Activated T-helper 1 cell treated with anti-CD3 and anti-CD28 coated beads, Interleukin-12 subunit alpha, Interleukin-12 subunit beta, Interleukin-2, Interleukin-4 antibody, amounts not matched to agents 30 ng/mL and 10 ng/mL and 1 ng/mL, durations not matched to agents 14 hours and 24 hours and 36 hours (primary cell): ENCODE results near the gene TEX51. TPM values are rescaled to one million over a fixed set of nuclear protein-coding genes. Genes with fewer than 3 reads are reported as not detected.

Experiments
- DNase-seq: peaks from one replicate; pipeline ENCODE4 v3.0.0; 2021; ENCODE audit warnings: low spot score
- H3K27ac Mint-ChIP-seq: one replicate; pipeline ENCODE4 v1.8.0; 2021; ENCODE audit warnings: mild to moderate bottlenecking, mixed read lengths
- H3K27me3 Mint-ChIP-seq: one replicate; pipeline ENCODE4 v1.8.0; 2022; ENCODE audit warnings: mild to moderate bottlenecking, moderate library complexity, mixed read lengths; ENCODE audit not compliant: insufficient read depth
- H3K36me3 Mint-ChIP-seq: one replicate; pipeline ENCODE4 v1.8.0; 2021; ENCODE audit warnings: low read depth, mixed read lengths
- H3K4me1 Mint-ChIP-seq: one replicate; pipeline ENCODE4 v1.8.0; 2021; ENCODE audit warnings: low read depth, mixed read lengths
- H3K4me3 Mint-ChIP-seq: one replicate; pipeline ENCODE4 v1.8.0; 2021; ENCODE audit warnings: mild to moderate bottlenecking, moderate library complexity, mixed read lengths
- H3K9me3 Mint-ChIP-seq: one replicate; pipeline ENCODE4 v1.8.0; 2021; ENCODE audit warnings: mixed read lengths
- intact Hi-C: fragments of 100-400 bp; cut with micrococcal nuclease; formaldehyde crosslinking; loops from one replicate; pipeline ENCODE4 v1.15.1; 2024
- total RNA-seq: library from RNA; stranded (reverse); gene quantifications from 2 replicates; pipeline ENCODE4 v1.2.3, GENCODE V29; 2022

The TEX51 gene
- total RNA-seq, 1 donor from 2014 or later: not detected

DNA sequence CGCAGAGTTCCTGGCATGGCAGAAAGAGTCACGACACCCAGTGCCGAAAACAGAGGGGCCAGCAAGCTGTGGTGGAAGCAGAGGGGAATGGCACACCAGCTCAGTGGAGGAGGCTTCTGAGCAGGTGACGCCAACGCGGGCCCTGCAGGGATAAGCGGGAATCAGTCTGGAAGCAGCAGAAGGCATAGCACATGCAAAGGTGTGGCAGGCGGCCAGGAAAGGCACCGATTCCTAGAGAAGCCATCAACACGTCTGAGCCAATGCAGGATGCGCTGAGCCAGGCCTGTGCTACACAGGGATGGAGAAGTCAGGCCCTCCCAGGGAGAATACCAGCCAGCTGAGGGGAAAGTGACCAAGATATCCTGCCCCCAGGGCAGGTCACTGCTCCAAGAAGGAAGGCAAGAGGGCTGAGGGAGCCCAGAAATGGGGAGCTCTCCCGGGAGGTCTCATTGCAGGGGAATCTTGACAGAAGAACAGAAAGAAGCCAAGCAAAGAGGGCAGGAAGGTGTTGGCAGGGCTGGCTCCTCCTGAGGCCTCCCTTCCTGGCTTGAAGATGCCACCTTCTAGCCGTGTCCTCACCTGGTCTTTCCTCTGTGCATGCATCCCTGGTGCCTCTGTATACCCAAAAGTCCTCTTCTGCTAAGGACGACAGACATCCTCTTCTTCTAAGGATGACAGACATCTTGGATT, 16.3 kb downstream of the TEX51 start:
- Mint-ChIP-seq H3K36me3 (no peaks in the 10 kb centered on the region), H3K27ac (no peak overlapping the region), H3K4me3 (no peak overlapping the region), H3K9me3 (no peaks in the 10 kb centered on the region), H3K4me1 (no peaks in the 10 kb centered on the region), H3K27me3 (no peaks in the 10 kb centered on the region)
- no peak for DNase-seq
- intact Hi-C loops: no loop called here

- Mint-ChIP-seq H3K9me3 (no peaks in the 10 kb centered on the region), H3K4me1 (no peaks in the 10 kb centered on the region), H3K36me3 (no peaks in the 10 kb centered on the region), H3K27me3 (no peaks in the 10 kb centered on the region), H3K27ac (no peak overlapping the region), H3K4me3 (no peak overlapping the region)
- intact Hi-C loops: no loop called here
- no peak for DNase-seq
Observed at GRCh38 chr2:126915903-126916302, 17.2 kb downstream of the TEX51 start.

DNA sequence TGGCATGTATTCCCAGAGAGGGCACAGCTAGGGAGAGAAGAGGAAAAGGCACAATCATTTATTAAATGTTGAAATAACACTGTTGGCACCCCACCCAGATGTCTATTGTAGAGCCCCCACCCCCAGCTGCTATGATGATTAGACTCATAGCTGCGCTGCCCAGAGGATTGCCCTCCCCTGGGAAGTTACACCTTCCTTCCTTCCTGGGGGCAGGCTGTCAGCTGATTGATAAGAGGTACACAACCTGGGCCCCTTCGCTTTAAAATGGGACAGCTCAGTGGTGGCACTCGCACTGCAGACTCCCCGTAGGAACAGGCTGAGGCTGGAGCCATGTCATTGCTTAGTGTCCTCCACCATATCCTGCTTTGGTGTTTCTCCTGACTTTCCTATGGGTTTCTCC, 18.1 kb downstream of the TEX51 start:
- no peak for DNase-seq
- Mint-ChIP-seq H3K27ac (no peak overlapping the region), H3K4me1 (no peaks in the 10 kb centered on the region), H3K9me3 (no peaks in the 10 kb centered on the region), H3K36me3 (no peaks in the 10 kb centered on the region), H3K27me3 (no peaks in the 10 kb centered on the region), H3K4me3 (no peak overlapping the region)
- intact Hi-C loops: no loop called here

- no peak for DNase-seq
- Mint-ChIP-seq H3K4me3 (no peak overlapping the region), H3K36me3 (no peaks in the 10 kb centered on the region), H3K9me3 (no peaks in the 10 kb centered on the region), H3K27me3 (peaks cover 2% of the 10 kb centered on the region), H3K4me1 (no peaks in the 10 kb centered on the region), H3K27ac (no peak overlapping the region)
- intact Hi-C loops: no loop called here
Observed at GRCh38 chr2:126921066-126921465, 22.4 kb downstream of the TEX51 start.

DNA sequence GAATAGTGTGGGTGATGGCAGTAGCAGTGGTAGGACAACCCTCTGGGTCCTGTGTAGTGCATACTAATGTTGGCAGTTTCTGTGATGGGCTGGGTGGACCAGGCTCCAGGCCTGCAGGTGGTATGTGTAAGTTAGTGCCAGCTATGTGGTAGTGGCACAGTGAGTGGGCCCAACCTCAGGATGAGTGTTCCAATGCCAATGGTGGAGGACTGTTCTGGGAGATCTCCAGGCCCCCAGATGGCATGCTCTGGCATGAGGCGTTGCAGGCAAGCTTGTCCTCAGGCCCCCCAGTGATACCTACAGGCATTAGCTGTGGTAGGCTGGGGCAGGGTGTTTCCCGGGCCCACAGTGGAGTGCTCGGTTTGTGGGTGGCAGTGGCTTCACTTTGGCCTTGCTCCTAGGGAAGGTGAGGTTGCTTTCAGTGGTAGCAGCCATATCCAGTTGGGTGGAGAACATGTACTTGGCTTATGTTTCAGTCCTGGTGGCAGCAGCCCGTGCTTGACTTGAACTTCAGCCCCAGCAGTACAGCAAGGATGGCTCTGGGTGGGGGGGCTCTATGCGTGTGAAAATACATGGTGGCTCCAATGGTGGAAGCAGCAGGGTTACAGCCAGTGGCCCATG, 32.4 kb downstream of the TEX51 start:
- Mint-ChIP-seq H3K27me3 (peaks cover 9% of the 10 kb centered on the region), H3K36me3 (no peaks in the 10 kb centered on the region), H3K4me3 (no peak overlapping the region), H3K27ac (no peak overlapping the region), H3K9me3 (no peaks in the 10 kb centered on the region), H3K4me1 (no peaks in the 10 kb centered on the region)
- intact Hi-C loops: no loop called here
- DNase-seq: no peak

- Mint-ChIP-seq H3K9me3 (no peaks in the 10 kb centered on the region), H3K4me3 (no peak overlapping the region), H3K27me3 (peaks cover 4% of the 10 kb centered on the region), H3K27ac (no peak overlapping the region), H3K4me1 (no peaks in the 10 kb centered on the region), H3K36me3 (no peaks in the 10 kb centered on the region)
- DNase-seq: no peak
- intact Hi-C loops: no loop called here
Observed at GRCh38 chr2:126932529-126932928, 33.8 kb downstream of the TEX51 start.

- intact Hi-C loops: no loop called here
- Mint-ChIP-seq H3K4me1 (no peaks in the 10 kb centered on the region), H3K4me3 (no peak overlapping the region), H3K36me3 (no peaks in the 10 kb centered on the region), H3K9me3 (no peaks in the 10 kb centered on the region), H3K27me3 (peaks cover 2% of the 10 kb centered on the region), H3K27ac (no peak overlapping the region)
- no peak for DNase-seq
Observed at GRCh38 chr2:126932966-126933710, 34.4 kb downstream of the TEX51 start.

DNA sequence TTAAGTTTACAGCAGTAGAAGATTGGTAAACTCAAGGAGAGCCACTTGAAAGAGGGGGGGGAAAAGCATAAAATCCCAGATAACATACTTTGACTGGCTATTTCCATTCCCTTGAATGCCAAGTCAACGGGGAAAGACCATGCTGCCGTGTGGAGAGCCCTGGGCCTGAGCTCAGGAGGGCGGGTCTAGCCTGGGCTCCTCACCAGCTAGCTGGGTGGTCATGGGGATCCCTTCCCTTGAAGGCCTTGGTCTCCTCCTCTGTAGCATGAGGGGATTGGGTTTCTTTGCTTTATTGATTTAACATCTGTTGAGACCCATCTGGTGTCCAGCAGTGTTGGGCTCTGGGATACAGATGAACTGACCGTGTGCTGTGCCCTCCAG, 35.0 kb downstream of the TEX51 start:
- no peak for DNase-seq
- Mint-ChIP-seq H3K36me3 (no peaks in the 10 kb centered on the region), H3K9me3 (no peaks in the 10 kb centered on the region), H3K4me3 (no peak overlapping the region), H3K27ac (no peak overlapping the region), H3K4me1 (no peaks in the 10 kb centered on the region), H3K27me3 (peaks cover 2% of the 10 kb centered on the region)
- intact Hi-C loops: no loop called here

DNA sequence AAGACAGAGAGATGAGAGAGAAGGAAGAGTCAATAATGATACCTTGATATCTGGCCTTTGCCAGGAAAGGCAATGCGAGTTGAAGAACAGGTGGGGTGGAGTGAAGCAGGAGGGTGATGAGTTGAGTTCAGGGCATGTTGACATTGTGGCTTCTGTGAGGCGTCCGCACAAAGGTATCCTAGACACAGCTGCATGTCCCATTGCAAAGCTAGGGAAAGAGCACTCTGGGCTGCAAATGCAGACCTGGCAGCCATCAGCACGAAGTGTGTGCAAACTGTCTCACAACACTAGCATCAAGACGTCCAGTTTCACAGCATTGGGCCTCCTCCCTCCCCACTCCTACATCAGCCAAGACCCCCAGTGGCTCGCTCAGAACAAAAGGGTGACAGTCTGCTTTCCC, 36.1 kb downstream of the TEX51 start:
- no peaks in the 10 kb centered on the region for H3K4me1 Mint-ChIP-seq
- no peak overlapping the region for H3K27ac Mint-ChIP-seq
- no peak for DNase-seq
- intact Hi-C loops: no loop called here
- H3K36me3 Mint-ChIP-seq: no peaks in the 10 kb centered on the region
- H3K27me3 Mint-ChIP-seq: peaks cover 2% of the 10 kb centered on the region
- H3K4me3 Mint-ChIP-seq: no peak overlapping the region
- H3K9me3 Mint-ChIP-seq: no peaks in the 10 kb centered on the region

DNA sequence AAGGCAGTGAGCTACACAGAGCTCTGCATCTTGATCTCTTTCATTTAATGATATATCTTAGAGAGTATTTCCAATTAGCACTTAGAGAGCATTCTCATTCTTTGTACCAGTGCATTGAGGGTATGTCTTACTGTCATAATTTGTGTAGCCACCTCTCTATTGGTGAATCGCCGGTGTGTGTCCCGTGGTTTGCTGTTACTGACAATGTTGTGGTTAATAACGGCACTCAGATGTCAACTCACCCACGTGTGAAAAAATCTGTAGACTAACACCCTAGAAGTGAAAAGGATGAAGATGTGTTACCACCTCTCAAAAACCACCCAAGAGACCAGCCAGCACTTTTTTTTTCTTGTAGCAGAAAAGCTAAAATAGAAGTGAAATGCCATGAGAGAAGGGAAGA, 37.1 kb downstream of the TEX51 start:
- H3K27me3 Mint-ChIP-seq: no peaks in the 10 kb centered on the region

GRCh38 chr2:126936219-126936723, 37.6 kb downstream of the TEX51 start:
- H3K36me3 Mint-ChIP-seq: no peaks in the 10 kb centered on the region
- H3K4me1 Mint-ChIP-seq: no peaks in the 10 kb centered on the region
- H3K4me3 Mint-ChIP-seq: no peak overlapping the region
- no peaks in the 10 kb centered on the region for H3K27me3 Mint-ChIP-seq
- H3K9me3 Mint-ChIP-seq: no peaks in the 10 kb centered on the region
- no peak for DNase-seq
- H3K27ac Mint-ChIP-seq: no peak overlapping the region
- intact Hi-C loops: no loop called here

More for the DNA sequence above, 37.1 kb downstream of the TEX51 start:
- intact Hi-C loops: no loop called here
- Mint-ChIP-seq H3K36me3 (no peaks in the 10 kb centered on the region), H3K9me3 (no peaks in the 10 kb centered on the region), H3K4me1 (no peaks in the 10 kb centered on the region), H3K27ac (no peak overlapping the region), H3K4me3 (no peak overlapping the region)
- DNase-seq: no peak

DNA sequence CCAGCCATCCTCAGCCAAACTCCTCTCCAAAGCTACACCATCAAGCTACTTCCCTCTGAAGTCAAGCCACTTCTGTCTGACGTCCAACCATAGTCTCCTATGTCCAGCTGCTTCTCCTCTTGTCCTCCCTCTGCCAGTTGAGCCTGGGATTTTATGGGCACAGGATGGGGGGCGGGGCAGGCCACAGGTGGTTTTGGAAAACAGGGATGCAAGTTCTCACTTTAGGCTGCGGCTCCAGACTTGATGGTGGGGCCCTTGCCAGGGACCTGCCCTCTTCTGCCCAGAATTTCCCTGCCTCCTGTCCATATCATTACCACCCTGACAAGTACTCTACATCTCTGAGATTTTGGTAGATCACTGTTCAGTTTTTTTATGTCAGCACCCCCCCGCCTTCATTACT, 41.6 kb downstream of the TEX51 start:
- no peaks in the 10 kb centered on the region for H3K4me1 Mint-ChIP-seq
- intact Hi-C loops: no loop called here
- no peak overlapping the region for H3K4me3 Mint-ChIP-seq
- H3K27me3 Mint-ChIP-seq: peaks cover 6% of the 10 kb centered on the region
- H3K9me3 Mint-ChIP-seq: peaks cover 6% of the 10 kb centered on the region
- H3K36me3 Mint-ChIP-seq: no peaks in the 10 kb centered on the region
- no peak for DNase-seq
- H3K27ac Mint-ChIP-seq: no peak overlapping the region
